Measurements from ENCODE around the gene KCNQ2.

Gene KCNQ2

DNA sequence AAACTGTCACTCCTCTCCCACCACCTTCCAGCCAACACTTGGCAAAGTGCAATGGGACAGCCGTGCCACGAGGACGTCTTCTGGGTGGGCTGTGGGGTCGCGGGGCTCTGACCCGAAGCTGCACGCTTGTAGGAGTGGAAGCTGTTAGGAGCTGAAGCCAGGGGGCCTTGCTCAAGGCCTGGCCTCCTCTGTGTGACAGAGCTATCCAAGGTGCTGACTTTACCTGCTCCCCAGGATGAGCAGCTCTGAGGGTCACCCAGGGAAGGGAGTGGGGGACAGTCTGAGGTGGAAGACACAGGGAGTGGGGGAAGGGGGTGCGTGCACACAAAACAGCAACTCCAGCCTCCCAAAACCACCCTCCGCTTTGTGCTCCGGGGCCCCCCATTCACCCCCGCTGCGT lies 93.8 kb downstream of the KCNQ2 start:
- H3K27ac ChIP-seq, result no peak overlapping the region
- H3K36me3 ChIP-seq (ENCODE audit: control insufficient read depth, insufficient read depth, low read length), result no peaks in the 10 kb centered on the region
- peaks cover 8% of the 10 kb centered on the region for H3K4me1 ChIP-seq
- peaks cover 3% of the 10 kb centered on the region for H3K27me3 ChIP-seq (ENCODE audit: control insufficient read depth, insufficient read depth, low read length)
- H3K4me2 ChIP-seq (ENCODE audit: low read length), result no peak overlapping the region
- no peak overlapping the region for H3K4me3 ChIP-seq (ENCODE audit: low read depth, low read length)
- no peak overlapping the region for H2AFZ ChIP-seq
- H3K79me2 ChIP-seq, result no peaks in the 10 kb centered on the region
- H3K9ac ChIP-seq, result no peak overlapping the region
- H3K9me3 ChIP-seq (ENCODE audit: control insufficient read depth, low read length), result no peaks in the 10 kb centered on the region
- TF ChIP-seq, protein P1, sequence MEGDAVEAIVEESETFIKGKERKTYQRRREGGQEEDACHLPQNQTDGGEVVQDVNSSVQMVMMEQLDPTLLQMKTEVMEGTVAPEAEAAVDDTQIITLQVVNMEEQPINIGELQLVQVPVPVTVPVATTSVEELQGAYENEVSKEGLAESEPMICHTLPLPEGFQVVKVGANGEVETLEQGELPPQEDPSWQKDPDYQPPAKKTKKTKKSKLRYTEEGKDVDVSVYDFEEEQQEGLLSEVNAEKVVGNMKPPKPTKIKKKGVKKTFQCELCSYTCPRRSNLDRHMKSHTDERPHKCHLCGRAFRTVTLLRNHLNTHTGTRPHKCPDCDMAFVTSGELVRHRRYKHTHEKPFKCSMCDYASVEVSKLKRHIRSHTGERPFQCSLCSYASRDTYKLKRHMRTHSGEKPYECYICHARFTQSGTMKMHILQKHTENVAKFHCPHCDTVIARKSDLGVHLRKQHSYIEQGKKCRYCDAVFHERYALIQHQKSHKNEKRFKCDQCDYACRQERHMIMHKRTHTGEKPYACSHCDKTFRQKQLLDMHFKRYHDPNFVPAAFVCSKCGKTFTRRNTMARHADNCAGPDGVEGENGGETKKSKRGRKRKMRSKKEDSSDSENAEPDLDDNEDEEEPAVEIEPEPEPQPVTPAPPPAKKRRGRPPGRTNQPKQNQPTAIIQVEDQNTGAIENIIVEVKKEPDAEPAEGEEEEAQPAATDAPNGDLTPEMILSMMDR (IDR thresholded peaks at IDR 0.05), result no peak

DNA sequence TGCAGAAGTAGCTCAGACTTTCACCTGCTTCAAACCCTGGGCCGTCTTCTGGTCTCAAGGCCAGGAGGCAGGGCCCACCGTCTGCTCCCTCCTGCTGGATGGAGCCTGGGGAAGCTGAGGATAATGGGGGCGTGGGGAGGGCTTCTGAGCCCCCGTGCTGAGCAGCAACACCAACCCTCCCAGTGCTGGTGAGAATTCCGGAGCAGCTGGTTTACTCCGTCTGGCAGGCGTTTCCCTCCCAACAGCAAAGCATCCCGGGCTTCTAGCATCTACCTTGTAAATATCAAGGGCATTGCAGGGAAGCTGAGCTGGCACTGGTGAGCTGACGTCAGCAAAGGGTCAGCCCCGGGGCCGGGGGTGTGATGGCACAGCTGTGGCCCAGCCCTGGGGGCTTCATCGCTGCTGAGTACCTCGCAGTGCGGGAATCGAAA lies 94.5 kb downstream of the KCNQ2 start:
- peaks cover 3% of the 10 kb centered on the region for H3K27me3 ChIP-seq (ENCODE audit: control insufficient read depth, insufficient read depth, low read length)
- no peak overlapping the region for H3K27ac ChIP-seq
- H3K36me3 ChIP-seq (ENCODE audit: control insufficient read depth, insufficient read depth, low read length), result no peaks in the 10 kb centered on the region
- H3K9ac ChIP-seq, result no peak overlapping the region
- H3K4me1 ChIP-seq, result peaks cover 8% of the 10 kb centered on the region
- TF ChIP-seq, protein P1 (IDR thresholded peaks at IDR 0.05), result no peak
- H3K79me2 ChIP-seq, result no peaks in the 10 kb centered on the region
- no peak overlapping the region for H2AFZ ChIP-seq
- no peaks in the 10 kb centered on the region for H3K9me3 ChIP-seq (ENCODE audit: control insufficient read depth, low read length)
- H3K4me2 ChIP-seq (ENCODE audit: low read length), result no peak overlapping the region
- no peak overlapping the region for H3K4me3 ChIP-seq (ENCODE audit: low read depth, low read length)

DNA sequence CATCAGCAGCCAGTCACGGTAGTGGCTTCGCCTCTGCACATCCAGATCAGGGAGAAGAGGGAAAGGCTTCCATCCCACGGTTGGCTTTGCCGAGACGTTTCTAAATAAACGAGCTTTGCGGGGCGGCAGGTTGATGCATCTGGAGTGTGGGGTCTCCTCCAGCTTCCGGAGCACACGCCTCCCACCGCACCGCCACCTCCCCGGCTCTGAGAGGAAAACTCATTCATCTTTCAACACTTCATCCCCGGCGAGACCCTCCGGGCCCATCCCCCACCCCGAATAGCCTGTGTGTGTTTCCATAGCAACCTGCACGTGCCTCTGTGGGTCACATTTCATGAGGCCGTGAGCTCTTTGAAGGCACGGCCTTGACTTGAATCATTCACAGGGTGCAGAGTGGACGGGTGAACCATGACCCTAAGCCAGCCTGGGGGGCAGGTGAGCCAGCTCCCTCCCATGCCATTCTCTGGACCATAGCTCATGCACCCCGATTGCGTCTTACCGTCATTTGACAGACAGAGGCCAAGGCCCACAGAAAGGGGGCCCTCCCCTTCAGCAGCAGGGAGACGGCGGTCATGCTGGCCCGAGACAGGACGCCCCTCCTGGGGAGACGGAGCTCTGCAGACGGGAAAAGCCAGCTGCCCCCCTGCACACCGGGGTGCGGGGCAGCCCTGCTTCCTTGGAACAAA lies 95.1 kb downstream of the KCNQ2 start:
- Histone ChIP-seq H3K4me1 (peaks cover 8% of the 10 kb centered on the region), H3K27me3 (ENCODE audit: control insufficient read depth, insufficient read depth, low read length) (peaks cover 3% of the 10 kb centered on the region), H3K4me3 (ENCODE audit: low read depth, low read length) (no peak overlapping the region), H3K79me2 (no peaks in the 10 kb centered on the region), H3K36me3 (ENCODE audit: control insufficient read depth, insufficient read depth, low read length) (no peaks in the 10 kb centered on the region), H3K9ac (no peak overlapping the region), H3K9me3 (ENCODE audit: control insufficient read depth, low read length) (no peaks in the 10 kb centered on the region), H2AFZ (no peak overlapping the region), H3K4me2 (ENCODE audit: low read length) (no peak overlapping the region), H3K27ac (no peak overlapping the region)
- TF ChIP-seq, protein P1 (IDR thresholded peaks at IDR 0.05), result no peak

DNA sequence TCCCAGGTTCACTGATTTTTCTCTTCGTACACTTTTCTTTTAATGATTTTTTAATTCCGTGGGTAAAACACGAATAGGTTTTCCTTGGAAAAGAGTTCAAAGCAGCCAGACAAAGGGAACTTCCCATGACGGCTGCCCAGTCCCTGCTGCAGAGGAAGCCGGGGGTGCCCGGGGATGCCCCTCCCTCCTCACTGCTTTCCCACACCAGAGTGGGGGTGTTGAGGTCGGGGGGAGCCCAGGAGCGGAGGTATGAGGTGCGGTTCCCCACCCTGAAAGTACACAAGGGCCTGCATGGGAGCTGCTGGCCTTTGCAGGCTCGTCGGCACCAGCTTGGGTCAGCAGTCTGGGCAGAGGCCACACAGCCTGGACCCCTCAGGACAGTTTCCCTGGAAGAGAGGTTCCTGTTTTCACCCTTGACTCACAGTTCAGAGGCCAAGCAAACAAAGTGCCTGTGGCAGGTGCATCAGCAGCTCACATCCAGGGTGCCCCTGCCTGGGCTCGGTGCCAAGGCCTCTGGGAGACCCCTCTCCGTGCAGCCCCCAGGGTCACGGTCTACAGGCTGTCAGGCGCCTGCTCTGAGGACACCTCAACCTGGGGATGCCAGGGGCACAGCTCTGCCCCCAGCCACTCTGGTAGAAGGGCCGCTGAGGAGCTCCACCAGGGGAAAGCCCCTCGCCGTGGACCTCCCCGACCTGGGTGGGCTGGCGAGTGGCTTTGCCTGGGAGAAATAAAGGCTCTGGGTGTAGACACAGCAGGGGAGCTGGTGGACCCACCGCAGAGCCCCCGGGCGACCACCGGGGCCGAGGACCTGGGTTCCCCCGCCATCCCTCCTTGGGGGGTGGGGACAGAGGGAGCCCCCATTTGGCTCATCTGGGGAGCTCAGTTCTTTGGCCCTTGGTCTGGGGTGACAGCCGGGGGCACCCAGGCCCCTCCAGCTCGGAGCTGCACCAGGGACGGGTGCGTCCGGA lies 95.9 kb downstream of the KCNQ2 start:
- H3K4me1 ChIP-seq, result peaks cover 4% of the 10 kb centered on the region
- no peak overlapping the region for H2AFZ ChIP-seq
- H3K36me3 ChIP-seq (ENCODE audit: control insufficient read depth, insufficient read depth, low read length), result no peaks in the 10 kb centered on the region
- no peak overlapping the region for H3K4me2 ChIP-seq (ENCODE audit: low read length)
- H3K79me2 ChIP-seq, result no peaks in the 10 kb centered on the region
- TF ChIP-seq, protein P1 (IDR thresholded peaks at IDR 0.05), result no peak
- peaks cover 3% of the 10 kb centered on the region for H3K27me3 ChIP-seq (ENCODE audit: control insufficient read depth, insufficient read depth, low read length)
- H3K27ac ChIP-seq, result no peak overlapping the region
- no peaks in the 10 kb centered on the region for H3K9me3 ChIP-seq (ENCODE audit: control insufficient read depth, low read length)
- H3K9ac ChIP-seq, result no peak overlapping the region
- no peak overlapping the region for H3K4me3 ChIP-seq (ENCODE audit: low read depth, low read length)

Measured in parathyroid adenoma (tissue), 2 donors.